Activated CD8-positive, alpha-beta T cell treated with anti-CD3 and anti-CD28 coated beads, Interleukin-2, amount 10 ng/mL, durations not matched to agents 7 days and 5 days (primary cell): ENCODE measurements around the gene RNF26. TPM values are rescaled to one million over a fixed set of nuclear protein-coding genes. Genes with fewer than 3 reads are reported as not detected.

Experiments
- ATAC-seq: fragments of 150-1000 bp; cut with Tn5 transposase; one replicate; pipeline ENCODE4 v1.10.0; 2021; ENCODE audit warnings: moderate library complexity
- CTCF ChIA-PET: fragments of 350-600 bp; sonication (Branson Sonifier 250); formaldehyde crosslinking; loops from one replicate; lab custom pipeline; 2021; ENCODE audit warnings: antibody characterized with exemption; lab: Charles Lee
- POLR2A ChIA-PET: fragments of 350-600 bp; sonication (Branson Sonifier 250); formaldehyde crosslinking; loops from one replicate; lab custom pipeline; 2021; ENCODE audit warnings: antibody characterized with exemption; lab: Charles Lee
- DNase-seq: peaks from one replicate; pipeline ENCODE4 v3.0.0-alpha.2; 2020
- H3K27ac Mint-ChIP-seq: one replicate; pipeline ENCODE4 v1.8.0; 2021; ENCODE audit warnings: mild to moderate bottlenecking, mixed read lengths
- H3K27me3 Mint-ChIP-seq: one replicate; pipeline ENCODE4 v1.8.0; 2021; ENCODE audit warnings: low read depth, mixed read lengths
- H3K36me3 Mint-ChIP-seq: one replicate; pipeline ENCODE4 v1.8.0; 2021; ENCODE audit warnings: low read depth, mixed read lengths
- H3K4me1 Mint-ChIP-seq: one replicate; pipeline ENCODE4 v1.8.0; 2021; ENCODE audit warnings: low read depth, mixed read lengths
- H3K4me3 Mint-ChIP-seq: one replicate; pipeline ENCODE4 v1.8.0; 2021; ENCODE audit warnings: mild to moderate bottlenecking, mixed read lengths
- H3K9me3 Mint-ChIP-seq: one replicate; pipeline ENCODE4 v1.8.0; 2022; ENCODE audit warnings: mixed read lengths; ENCODE audit not compliant: insufficient read depth
- total RNA-seq, 2 experiments: library from RNA; stranded (reverse); gene quantifications; one replicate each; pipeline ENCODE4 v1.2.3, GENCODE V29; 2021

RNF26 gene
- total RNA-seq, 2 experiments from 2014 or later: 40.5 to 41.8 TPM

DNA sequence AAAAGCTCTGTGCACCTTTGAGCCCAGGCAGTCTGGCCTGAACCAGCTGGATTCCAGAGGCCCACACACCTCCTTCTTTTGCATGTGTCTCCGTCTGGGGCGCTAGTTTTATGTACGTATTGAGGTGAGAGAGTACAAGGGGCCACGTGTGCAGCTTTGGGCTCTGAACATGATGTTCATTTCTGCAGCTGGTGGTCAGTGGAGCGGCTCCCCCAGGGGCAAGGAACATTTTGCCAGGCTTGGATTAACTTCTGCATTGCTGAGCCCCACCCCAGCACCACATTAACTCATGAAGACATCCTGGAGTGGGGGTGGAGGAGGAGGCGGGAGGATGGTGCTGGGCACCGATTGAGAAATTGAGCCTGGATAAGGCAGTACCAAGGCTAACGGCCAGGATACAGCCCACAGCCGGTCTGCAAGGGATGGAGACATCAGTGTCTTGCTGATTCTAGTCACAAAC, 33.4 kb downstream of the RNF26 start:
- POLR2A ChIA-PET: no interaction called here
- H3K27ac Mint-ChIP-seq: no peak overlapping the region
- H3K4me3 Mint-ChIP-seq: no peak overlapping the region
- no peak for ATAC-seq
- DNase-seq: no peak
- H3K9me3 Mint-ChIP-seq: no peaks in the 10 kb centered on the region
- peaks cover 35% of the 10 kb centered on the region for H3K27me3 Mint-ChIP-seq
- H3K36me3 Mint-ChIP-seq: no peaks in the 10 kb centered on the region
- CTCF ChIA-PET: interaction anchor here (1.1 to 3.6 kb wide), 4 partner anchors 9 to 109 kb away, joined by 3 to 24 read pairs (median 6); no protein-coding TSS in a partner anchor
- peaks cover 3% of the 10 kb centered on the region for H3K4me1 Mint-ChIP-seq

- Mint-ChIP-seq H3K27ac (no peak overlapping the region), H3K4me3 (no peak overlapping the region), H3K36me3 (no peaks in the 10 kb centered on the region), H3K4me1 (peaks cover 7% of the 10 kb centered on the region), H3K27me3 (peaks cover 29% of the 10 kb centered on the region), H3K9me3 (no peaks in the 10 kb centered on the region)
- ChIA-PET POLR2A (no interaction called here), CTCF (interaction anchor here (1.1 to 3.6 kb wide), 4 partner anchors 10 to 108 kb away, joined by 3 to 24 read pairs (median 6); no protein-coding TSS in a partner anchor)
- no peak for ATAC-seq
- no peak for DNase-seq
These were observed 34.1 kb downstream of the RNF26 start for GRCh38 chr11:119368121-119369034.

- Mint-ChIP-seq H3K36me3 (no peaks in the 10 kb centered on the region), H3K4me3 (no peak overlapping the region), H3K27ac (no peak overlapping the region), H3K4me1 (peaks cover 16% of the 10 kb centered on the region), H3K27me3 (peaks cover 28% of the 10 kb centered on the region), H3K9me3 (no peaks in the 10 kb centered on the region)
- CTCF ChIA-PET: interaction anchor here (1.4 to 3.6 kb wide), 2 partner anchors 11 to 13 kb away, joined by 6 to 24 read pairs; no protein-coding TSS in a partner anchor
- DNase-seq (no peak), ATAC-seq (no peak)
- POLR2A ChIA-PET: no interaction called here
These were observed 35.0 kb downstream of the RNF26 start for GRCh38 chr11:119369132-119369925.

- ChIA-PET POLR2A (no interaction called here), CTCF (interaction anchor here (1.6 to 2.1 kb wide), 2 partner anchors 10 to 15 kb away, joined by 10 to 13 read pairs; partner anchors contain the start of gene USP2)
- peaks cover 17% of the 10 kb centered on the region for H3K27me3 Mint-ChIP-seq
- peaks cover 13% of the 10 kb centered on the region for H3K4me1 Mint-ChIP-seq
- no peak overlapping the region for H3K27ac Mint-ChIP-seq
- no peak overlapping the region for H3K4me3 Mint-ChIP-seq
- ATAC-seq: no peak
- H3K36me3 Mint-ChIP-seq: no peaks in the 10 kb centered on the region
- DNase-seq: no peak
- H3K9me3 Mint-ChIP-seq: no peaks in the 10 kb centered on the region
These were observed 36.2 kb downstream of the RNF26 start for GRCh38 chr11:119370486-119371046.

GRCh38 chr11:119371067-119371601, 36.8 kb downstream of the RNF26 start:
- POLR2A ChIA-PET: no interaction called here
- no peak for DNase-seq
- Mint-ChIP-seq H3K9me3 (no peaks in the 10 kb centered on the region), H3K4me1 (peaks cover 13% of the 10 kb centered on the region), H3K27me3 (peaks cover 16% of the 10 kb centered on the region), H3K27ac (no peak overlapping the region), H3K4me3 (no peak overlapping the region), H3K36me3 (no peaks in the 10 kb centered on the region)
- ATAC-seq: no peak
- CTCF ChIA-PET: interaction anchor here (1.6 to 2.1 kb wide), 2 partner anchors 10 to 15 kb away, joined by 10 to 13 read pairs; partner anchors contain the start of gene USP2

- Mint-ChIP-seq H3K4me1 (peaks cover 13% of the 10 kb centered on the region), H3K27ac (no peak overlapping the region), H3K36me3 (no peaks in the 10 kb centered on the region), H3K9me3 (no peaks in the 10 kb centered on the region), H3K27me3 (peaks cover 11% of the 10 kb centered on the region), H3K4me3 (no peak overlapping the region)
- CTCF ChIA-PET: interaction anchor here (1.6 to 5.7 kb wide), 3 partner anchors 9 to 16 kb away, joined by 10 to 109 read pairs (median 13); partner anchors contain the start of gene USP2
- ATAC-seq (no peak), DNase-seq (no peak)
- POLR2A ChIA-PET: no interaction called here
These were observed 37.5 kb downstream of the RNF26 start for GRCh38 chr11:119371778-119372182.

GRCh38 chr11:119372260-119373058, 38.1 kb downstream of the RNF26 start:
- POLR2A ChIA-PET: no interaction called here
- Mint-ChIP-seq H3K4me3 (no peak overlapping the region), H3K9me3 (no peaks in the 10 kb centered on the region), H3K27me3 (peaks cover 9% of the 10 kb centered on the region), H3K36me3 (no peaks in the 10 kb centered on the region), H3K4me1 (peaks cover 14% of the 10 kb centered on the region), H3K27ac (no peak overlapping the region)
- no peak for DNase-seq
- ATAC-seq: no peak
- CTCF ChIA-PET: interaction anchor here (1.3 to 5.7 kb wide), 4 partner anchors 8 to 51 kb away, joined by 4 to 109 read pairs (median 9); no protein-coding TSS in a partner anchor

- Mint-ChIP-seq H3K4me1 (peaks cover 16% of the 10 kb centered on the region), H3K27me3 (peaks cover 9% of the 10 kb centered on the region), H3K27ac (no peak overlapping the region), H3K36me3 (no peaks in the 10 kb centered on the region), H3K4me3 (no peak overlapping the region), H3K9me3 (no peaks in the 10 kb centered on the region)
- POLR2A ChIA-PET: interaction anchor here (0.5 to 1.2 kb wide), 2 partner anchors 53 to 233 kb away, joined by 3 to 5 read pairs; no protein-coding TSS in a partner anchor
- CTCF ChIA-PET: interaction anchor here (0.7 to 5.7 kb wide), 13 partner anchors 8 to 308 kb away, joined by 3 to 109 read pairs (median 4); partner anchors contain the start of genes NLRX1 and USP2
- ATAC-seq (no peak), DNase-seq (no peak)
These were observed 39.0 kb downstream of the RNF26 start for GRCh38 chr11:119373059-119373920.

- ATAC-seq (peak; percentile 45), DNase-seq (peak; percentile 55)
- POLR2A ChIA-PET: interaction anchor here (0.5 to 1.2 kb wide), 2 partner anchors 53 to 233 kb away, joined by 3 to 5 read pairs; no protein-coding TSS in a partner anchor
These were observed 39.7 kb downstream of the RNF26 start for GRCh38 chr11:119373921-119374631.

More at GRCh38 chr11:119373921-119374631, 39.7 kb downstream of the RNF26 start:
- Mint-ChIP-seq H3K4me1 (peaks cover 16% of the 10 kb centered on the region), H3K27me3 (peaks cover 9% of the 10 kb centered on the region), H3K4me3 (no peak overlapping the region), H3K27ac (no peak overlapping the region), H3K9me3 (no peaks in the 10 kb centered on the region), H3K36me3 (no peaks in the 10 kb centered on the region)
- CTCF ChIA-PET: interaction anchor here (0.7 to 5.7 kb wide), 16 partner anchors 7 to 308 kb away, joined by 3 to 109 read pairs (median 4); partner anchors contain the start of genes NLRX1 and USP2
